Hepatocyte (in vitro differentiated cells): ENCODE data around the gene VWA8.

Experiments
- CTCF ChIP-seq: fragments of 200-600 bp; sonication (generic); IDR thresholded peaks from 2 replicates; pipeline ENCODE4 v1.5.1; 2016; ENCODE audit warnings: antibody characterized with exemption, mild to moderate bottlenecking; ENCODE audit not compliant: poor library complexity
- EZH2 ChIP-seq: fragments of 200-600 bp; sonication (generic); IDR thresholded peaks from 2 replicates; pipeline ENCODE4 v1.6.1; 2016; ENCODE audit warnings: antibody characterized with exemption, mild to moderate bottlenecking, borderline replicate concordance

- no peak for TF ChIP-seq CTCF
- TF ChIP-seq EZH2, result no peak
Measured at GRCh38 chr13:41648314-41648935, 312.5 kb downstream of the VWA8 start.
